GM13976 (cell line): Measurements from ENCODE around the gene KCNAB2.

ENCODE experiments used
- DNase-seq: peaks from one replicate; pipeline ENCODE4 v3.0.0; 2012; ENCODE audit warnings: low spot score
- CTCF ChIP-seq: IDR thresholded peaks from 2 replicates; pipeline ENCODE4 v1.5.1; 2012; ENCODE audit warnings: borderline replicate concordance, mild to moderate bottlenecking; ENCODE audit not compliant: insufficient read depth; ENCODE audit errors: extremely low read depth, missing control alignments, control extremely low read depth
- in situ Hi-C: fragments of 300-500 bp; cut with MboI; formaldehyde crosslinking; loops from one replicate; pipeline ENCODE4 v1.12.0; 2022; ENCODE audit warnings: low sequenced_read_pairs, mixed read lengths, inconsistent platforms; ENCODE audit not compliant: unreplicated experiment

KCNAB2 gene

GRCh38 chr1:6093071-6093470, 47.4 kb downstream of the KCNAB2 start:
- DNase-seq: no peak
- no peak for TF ChIP-seq CTCF
- in situ Hi-C loops: no loop called here

- no peak for TF ChIP-seq CTCF
- no peak for DNase-seq
- in situ Hi-C loops: no loop called here
Measured at GRCh38 chr1:6093611-6094010, 47.9 kb downstream of the KCNAB2 start.

GRCh38 chr1:6094246-6094645, 48.6 kb downstream of the KCNAB2 start:
- in situ Hi-C loops: no loop called here
- no peak for DNase-seq
- no peak for TF ChIP-seq CTCF

GRCh38 chr1:6094801-6095505, 49.3 kb downstream of the KCNAB2 start:
- TF ChIP-seq CTCF: no peak
- no peak for DNase-seq
- in situ Hi-C loops: no loop called here

GRCh38 chr1:6095511-6096242, 50.0 kb downstream of the KCNAB2 start:
- in situ Hi-C loops: no loop called here
- DNase-seq: no peak
- TF ChIP-seq CTCF: no peak

- in situ Hi-C loops: no loop called here
- TF ChIP-seq CTCF: no peak
- no peak for DNase-seq
Measured at GRCh38 chr1:6096243-6097116, 50.8 kb downstream of the KCNAB2 start.
